Adrenal gland (tissue), 5 donors: ENCODE measurements around the gene PIK3C2G.

Experiments
- CTCF ChIP-seq, 6 experiments: fragments of 450-650 bp in 4 of 6; fragments of 200-600 bp in 2 of 6; sonication (generic) in 1 of 6; IDR thresholded peaks; 1 replicate in 5 of 6; 2 replicates in 1 of 6; pipeline versions ENCODE4 v1.5.1 to v1.8.0; 2016 to 2021; ENCODE audit warnings: antibody characterized with exemption in 6 of 6, mild to moderate bottlenecking in 2 of 6, moderate library complexity in 1 of 6
- POLR2A ChIP-seq, 2 donors: fragments of 450-650 bp; IDR thresholded peaks; one replicate each; pipeline ENCODE4 v1.6.1; 2017; ENCODE audit warnings: antibody characterized with exemption in 2 of 2, mild to moderate bottlenecking in 2 of 2, moderate library complexity in 1 of 2
- donor health status: DM: no; HTN: no; CAD: no.

- TF ChIP-seq CTCF (IDR thresholded peaks at IDR 0.05): no peak
- no peak for TF ChIP-seq POLR2A (IDR thresholded peaks at IDR 0.05)
Observed at GRCh38 chr12:18355429-18355828, 94.1 kb downstream of the PIK3C2G start.
